ENCODE results near the gene GPR84. TPM values are rescaled to one million over a fixed set of nuclear protein-coding genes. Genes with fewer than 3 reads are reported as not detected.

GPR84 gene
- total and polyA plus RNA-seq, 2 of the 13 experiments (the other 11 are each of a cell fraction or from before 2014, with no cell fraction given), result not detected

- peaks cover 0 to 2% of the 10 kb centered on the region in 2 experiments; a peak in 2 of 5 replicates for H3K27me3 ChIP-seq (ENCODE audit: control insufficient read depth in 1 of 2, insufficient read depth in 2 of 2, low read length in 2 of 2)
- in situ Hi-C loops (cut with HindIII; ENCODE audit: extremely low pct_ligation_motif_present, low pct_unique_long_range_greater_than_20kb), result no loop called here
- no peaks in the 10 kb centered on the region for H4K20me1 ChIP-seq (ENCODE audit: insufficient read depth, low read length)
- no peak overlapping the region for H3K9ac ChIP-seq (ENCODE audit: insufficient read depth, low read depth, low read length)
- H3K4me2 ChIP-seq (ENCODE audit: low read depth, low read length), result no peak overlapping the region
- no peak overlapping the region for H3K4me3 ChIP-seq (replicated peaks in 1 of 3; ENCODE audit: insufficient read depth in 1 of 3, low read depth in 2 of 3, low read length in 3 of 3)
- no peak for FAIRE-seq
- no TSS peak for BruUV-seq (replicated peaks)
- no peaks in the 10 kb centered on the region for H3K79me2 ChIP-seq (ENCODE audit: insufficient read depth, low read length)
- H3K36me3 ChIP-seq (replicated peaks in 1 of 2; ENCODE audit: control insufficient read depth in 1 of 2, insufficient read depth in 2 of 2, low read length in 2 of 2), result no peaks in the 10 kb centered on the region
- H3K4me1 ChIP-seq (ENCODE audit: insufficient read depth, low read length), result peaks cover 12% of the 10 kb centered on the region; the same call in 1 of the 2 replicates
- 72% methylated on average over 8 of the region's 8 CpGs for WGBS (ENCODE audit: low lambda C conversion rate)
- H3K9me3 ChIP-seq (ENCODE audit: low read length), result no peaks in the 10 kb centered on the region
- no peak overlapping the region for H3K27ac ChIP-seq (ENCODE audit: extremely low read length, insufficient read depth, low read length)
- CTCF ChIA-PET (ENCODE audit: low intra/inter-chr PET ratio, low total read pairs), result no interaction called here
- POLR2A ChIA-PET, result no interaction called here
- no peak for DNase-seq (ENCODE audit: low spot score)
- H2AFZ ChIP-seq (ENCODE audit: low read length), result no peak overlapping the region
- no peak for ATAC-seq
- intact Hi-C loops (cut with micrococcal nuclease; ENCODE audit: unreplicated experiment), result no loop called here
- TF ChIP-seq PATZ1 (CRISPR knock-in tag; IDR thresholded peaks at IDR 0.05) (no peak), MED1 (CRISPR knock-in tag; IDR thresholded peaks at IDR 0.05) (no peak), ZFP36L1 (CRISPR knock-in tag; IDR thresholded peaks at IDR 0.05) (no peak), STAT6 (CRISPR knock-in tag; IDR thresholded peaks at IDR 0.05; ENCODE audit: borderline replicate concordance) (no peak), EP300 (IDR thresholded peaks at IDR 0.05; ENCODE audit: low read depth in 2 of 2, low read length in 2 of 2) (no peak), EP300 (CRISPR knock-in tag; IDR thresholded peaks at IDR 0.05; ENCODE audit: borderline replicate concordance) (no peak), ELK4 (CRISPR knock-in tag; IDR thresholded peaks at IDR 0.05; ENCODE audit: borderline replicate concordance) (no peak), CENPT (CRISPR knock-in tag; IDR thresholded peaks at IDR 0.05; ENCODE audit: low read depth) (no peak), HOXA7 (CRISPR knock-in tag; IDR thresholded peaks at IDR 0.05) (no peak), SOX6 (IDR thresholded peaks at IDR 0.05) (no peak), SOX6 (CRISPR knock-in tag; IDR thresholded peaks at IDR 0.05) (no peak), ARNT (IDR thresholded peaks at IDR 0.05) (no peak), CBX2 (IDR thresholded peaks at IDR 0.05; ENCODE audit: low read depth, low read length) (no peak), CBX2 (CRISPR knock-in tag; IDR thresholded peaks at IDR 0.05; ENCODE audit: low read depth) (no peak), ZNF235 (CRISPR knock-in tag; IDR thresholded peaks at IDR 0.05; ENCODE audit: borderline replicate concordance) (no peak), REL (CRISPR knock-in tag; conservative IDR thresholded peaks at IDR 0.05) (no peak)
Measured at GRCh38 chr12:54392485-54393206, 28.4 kb upstream of the GPR84 start.
